HK-2 (cell line): ENCODE data around the gene USP12.

Experiments
- DNase-seq: peaks from one replicate; pipeline ENCODE4 v3.0.0-alpha.2; 2018; ENCODE audit not compliant: unreplicated experiment

Gene USP12

DNA sequence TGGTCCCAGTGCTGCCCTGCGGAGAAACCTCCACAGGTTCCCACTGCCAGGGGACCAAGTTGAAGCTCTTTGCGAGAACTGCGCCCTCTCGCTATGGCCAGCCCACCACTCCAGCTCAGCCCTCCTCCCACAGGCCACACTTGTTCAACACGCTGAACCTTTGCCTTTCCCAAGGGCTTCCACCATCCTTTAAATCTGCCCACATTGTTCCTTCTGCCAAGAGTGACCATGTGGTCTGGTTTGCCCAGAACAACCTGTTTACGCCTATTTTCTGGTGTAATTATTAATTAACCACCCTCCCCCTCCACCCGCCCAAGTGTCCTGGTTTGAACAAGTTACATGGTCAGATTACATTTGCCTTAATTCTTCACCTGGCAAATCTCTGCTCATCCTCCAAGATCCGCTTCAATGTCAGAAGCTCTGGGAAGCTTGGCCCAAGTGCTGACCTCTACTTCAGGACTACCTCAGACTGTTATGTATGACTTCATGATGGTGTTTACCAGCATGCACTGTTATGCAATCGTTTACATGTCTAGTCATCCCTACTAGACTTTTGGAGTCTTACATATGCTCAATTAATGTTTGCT is 12.0 kb upstream of the USP12 start:
- no peak for DNase-seq

DNA sequence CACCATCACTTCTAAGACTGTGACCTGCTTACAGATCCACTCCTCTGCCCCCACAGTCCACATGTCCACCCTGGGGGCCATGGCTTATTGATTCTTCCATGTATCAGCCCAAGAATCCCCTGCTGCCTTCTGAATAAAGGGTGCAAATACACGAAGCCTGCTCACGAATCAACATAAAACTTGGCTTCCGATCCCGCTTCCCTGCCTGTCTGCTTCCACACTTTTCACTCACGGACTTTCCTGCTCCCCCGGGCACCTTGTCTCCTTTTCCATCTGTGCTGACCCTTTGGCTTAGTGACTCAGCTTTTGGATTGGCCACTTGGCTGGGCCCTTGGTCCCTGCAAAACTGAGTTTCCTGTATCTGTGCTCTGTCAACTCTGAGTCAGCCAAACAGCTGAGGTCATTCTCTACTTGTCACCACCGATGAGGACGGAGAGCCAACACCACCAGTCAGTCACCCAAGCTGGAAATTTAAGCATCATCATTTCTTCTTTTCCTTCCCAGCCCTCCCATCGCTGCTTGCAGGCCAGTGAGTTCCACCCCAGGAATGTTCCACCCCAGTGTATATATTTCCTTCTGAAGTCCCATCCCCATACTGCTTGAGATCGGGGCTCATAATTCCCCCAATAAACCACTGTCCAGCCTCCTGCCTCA is 11.4 kb upstream of the USP12 start:
- peak; percentile 69 for DNase-seq

DNA sequence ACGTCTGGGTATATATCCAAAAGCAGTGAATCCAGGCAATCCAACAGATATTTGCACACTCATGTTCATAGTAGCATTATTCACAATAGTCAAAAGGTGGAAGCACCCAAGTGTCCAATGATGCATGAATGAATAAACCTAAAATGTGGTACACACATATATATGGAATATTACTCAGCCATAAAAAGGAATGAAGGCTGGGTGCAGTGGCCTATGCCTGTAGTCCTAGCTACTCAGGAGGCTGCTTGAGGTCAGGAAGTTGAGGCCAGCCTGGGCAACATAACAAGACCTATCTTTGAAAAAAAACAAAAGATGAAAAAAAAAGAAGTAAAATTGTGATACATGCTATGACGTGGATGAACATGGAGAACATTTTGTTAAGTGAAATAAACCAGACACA is 10.4 kb upstream of the USP12 start:
- no peak for DNase-seq

DNA sequence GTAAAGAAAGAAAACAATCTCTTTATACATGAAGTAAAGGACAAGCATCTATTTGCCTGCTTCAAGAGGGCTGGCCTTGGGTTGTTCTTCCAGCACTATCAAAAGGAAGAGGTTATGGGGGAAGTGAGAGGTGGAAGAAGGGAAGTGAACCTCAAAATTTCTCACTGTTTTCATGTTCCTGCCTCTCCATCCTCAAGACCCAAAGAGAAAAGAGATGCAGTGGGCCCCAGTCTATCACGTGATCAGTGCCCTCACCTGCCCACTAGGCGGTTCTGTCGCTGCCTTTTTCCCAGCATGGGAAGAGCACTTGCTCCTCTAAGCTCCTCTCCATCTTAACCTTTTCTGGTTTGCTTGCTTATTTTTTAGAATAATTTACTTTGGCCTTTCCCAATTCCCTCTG is 6.2 kb upstream of the USP12 start:
- no peak for DNase-seq

DNA sequence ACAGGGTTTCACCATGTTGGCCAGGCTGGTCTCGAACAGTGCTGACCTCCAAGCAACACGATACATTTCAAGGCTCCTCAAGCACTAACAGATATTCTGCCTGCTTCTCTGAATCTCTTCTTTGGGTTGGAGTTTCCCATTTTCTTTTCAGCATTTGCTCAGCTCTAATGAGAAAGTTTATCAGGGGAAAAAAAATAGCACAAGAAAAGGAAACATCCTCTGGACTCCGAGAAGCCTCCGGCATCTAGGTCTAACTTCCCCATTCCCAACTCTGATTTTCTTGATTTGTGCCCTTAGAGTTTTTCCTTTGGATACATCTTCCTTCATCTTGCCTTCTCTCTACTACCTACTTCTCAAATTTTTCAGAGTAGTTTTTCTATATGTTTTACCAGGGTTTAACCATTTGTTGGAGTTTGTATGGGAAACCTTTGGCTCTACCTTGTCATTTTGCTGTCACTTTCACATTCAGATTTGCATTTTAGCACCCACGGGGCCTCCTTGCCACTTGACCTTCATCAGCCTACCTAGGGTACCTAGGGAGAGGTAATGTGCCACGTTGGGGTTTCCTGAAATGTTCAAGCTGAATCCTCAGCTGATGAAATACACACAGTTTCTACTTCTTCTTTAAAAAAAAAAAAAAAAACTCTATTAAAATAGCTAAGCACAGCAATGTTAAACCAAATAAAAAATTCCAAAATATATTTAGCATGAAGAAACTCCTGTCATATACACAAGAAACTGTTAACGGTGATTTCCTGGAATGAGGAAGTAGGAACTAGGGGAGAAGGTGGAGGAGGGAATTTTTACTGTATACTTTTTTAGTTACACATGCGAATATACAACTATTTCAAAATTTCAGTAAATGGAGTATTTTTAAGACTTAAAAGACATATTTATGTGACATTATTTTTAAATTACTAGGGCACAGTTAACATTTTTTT is 5.1 kb upstream of the USP12 start:
- no peak for DNase-seq

DNA sequence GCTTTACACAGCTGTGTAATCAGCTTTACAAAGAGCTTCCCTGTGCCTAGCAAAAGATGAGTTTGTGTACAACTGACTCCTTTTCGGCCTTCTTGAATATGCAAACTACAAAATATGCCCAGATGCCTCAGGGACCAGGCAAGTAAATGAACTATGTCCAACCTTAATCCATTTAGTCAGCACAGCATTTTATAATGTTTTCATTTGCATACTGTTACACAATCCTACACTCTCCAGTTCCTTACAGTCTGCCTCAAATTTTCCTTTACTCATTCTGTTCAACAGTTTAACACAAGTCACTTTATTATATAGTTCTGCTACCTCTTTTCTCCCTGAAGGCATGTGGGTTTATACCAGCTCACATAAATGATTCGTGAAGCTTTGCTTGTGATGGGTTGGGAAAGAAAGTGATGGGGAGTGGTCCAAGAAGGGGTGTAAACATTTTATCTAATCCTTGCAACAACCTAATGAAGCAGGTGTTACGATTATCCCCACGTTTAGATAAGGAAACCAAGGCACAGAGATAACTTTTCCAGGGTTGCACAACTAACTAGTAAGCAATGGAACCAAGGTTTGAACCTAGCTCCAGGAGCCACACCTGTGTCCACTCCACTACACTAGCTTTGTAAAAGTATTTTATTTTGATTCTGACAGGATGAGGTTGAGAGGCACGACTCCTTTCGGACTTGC is 3.3 kb upstream of the USP12 start:
- DNase-seq: no peak

DNA sequence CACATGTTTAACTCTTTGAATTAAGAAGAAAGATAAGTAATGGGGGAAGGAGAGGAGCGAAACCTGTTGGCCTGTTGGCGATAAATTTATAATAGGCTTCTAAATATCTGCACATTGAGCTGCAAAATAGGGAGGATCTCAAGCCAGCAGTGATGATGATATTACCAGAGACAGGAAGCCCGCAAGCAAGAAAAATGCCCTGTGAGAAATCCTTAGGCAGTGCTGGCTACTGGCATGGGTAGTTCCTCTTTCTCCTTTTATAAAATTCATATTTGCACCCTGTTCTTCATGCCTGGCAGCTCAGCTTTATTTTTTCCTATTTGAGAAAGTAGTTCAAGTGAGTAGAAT is 858 bp upstream of the USP12 start:
- DNase-seq: no peak

DNA sequence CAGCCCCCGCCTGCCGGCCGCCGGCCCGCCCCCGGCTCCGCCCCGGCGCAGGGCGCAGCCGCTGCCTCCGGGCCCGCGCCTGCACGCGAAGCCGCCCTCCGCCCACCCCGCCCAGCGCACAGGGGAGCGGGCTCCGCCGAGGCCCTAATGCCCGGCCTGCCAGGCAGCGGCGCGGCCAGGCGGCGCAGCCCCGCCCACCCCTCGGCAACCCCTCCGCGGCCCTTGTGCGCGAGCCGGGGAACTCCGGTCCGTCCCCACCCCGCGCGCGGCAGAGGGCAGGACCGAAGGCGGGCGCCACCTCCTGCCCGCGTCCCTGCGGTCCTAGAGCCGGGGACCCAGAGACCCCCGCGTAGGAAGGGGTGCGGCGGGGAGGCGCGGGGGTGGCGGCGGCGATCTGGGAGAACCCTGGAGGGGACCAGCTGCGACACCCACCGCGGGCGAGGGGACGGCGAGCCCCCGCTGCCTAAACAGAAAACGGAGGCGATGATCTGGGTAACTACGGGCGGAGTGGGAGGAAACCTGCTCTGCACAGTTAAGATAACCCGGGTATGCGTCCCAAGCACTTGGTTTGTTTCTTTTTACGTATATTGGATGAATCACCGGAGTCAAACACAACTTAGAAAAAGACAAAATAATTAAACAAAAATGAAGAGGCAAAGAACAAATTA is 350 bp upstream of the USP12 start:
- peak; percentile 87 for DNase-seq

DNA sequence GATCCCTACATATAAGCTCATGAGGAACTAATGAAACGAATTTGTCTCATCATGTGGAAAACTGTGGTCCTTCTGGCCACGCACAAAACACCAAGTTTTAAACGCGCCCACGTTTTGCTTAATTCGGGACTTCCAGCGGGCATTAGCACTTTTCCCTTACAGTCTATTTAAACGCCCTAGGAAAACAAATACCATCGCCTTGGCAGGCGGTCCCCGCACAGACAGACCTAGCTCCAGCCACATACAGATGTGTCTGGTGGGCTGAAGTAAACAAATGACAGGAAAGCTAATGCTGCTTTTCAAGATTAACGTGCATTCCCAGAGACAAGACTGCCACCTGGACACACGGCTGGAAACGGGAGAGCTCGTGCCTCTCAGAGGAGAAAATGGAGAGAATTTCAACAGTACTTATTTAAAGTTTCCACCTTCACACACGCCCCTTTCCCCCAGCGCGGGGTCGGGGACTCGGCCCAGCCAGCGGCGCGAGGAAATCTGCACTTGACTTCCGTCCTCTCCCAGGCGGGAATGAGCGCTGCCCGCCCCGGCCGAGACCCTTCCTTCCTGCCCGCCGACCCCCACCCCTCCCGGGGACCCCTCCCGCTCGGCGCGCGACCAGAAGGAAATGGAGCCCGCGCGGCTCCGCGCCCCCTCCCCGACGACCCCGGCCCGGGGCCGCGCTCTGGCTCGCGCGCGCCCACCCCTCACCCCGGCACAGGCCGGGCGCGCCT is 931 bp downstream of the USP12 start:
- DNase-seq: peak; percentile 24

DNA sequence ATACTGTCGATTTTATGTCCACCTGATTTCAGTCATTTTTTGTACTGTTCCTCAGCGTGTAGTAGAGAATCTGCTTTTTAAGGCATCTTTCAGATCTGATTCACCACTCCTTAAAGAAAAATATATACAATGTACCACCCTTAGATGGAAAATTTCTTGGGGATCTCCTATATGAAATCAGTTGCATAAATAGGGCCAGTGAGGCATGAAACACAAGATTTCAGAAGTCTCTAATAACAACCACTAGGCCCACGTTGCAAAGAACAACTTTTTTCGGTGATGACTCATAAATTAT is 1.4 kb downstream of the USP12 start:
- no peak for DNase-seq

DNA sequence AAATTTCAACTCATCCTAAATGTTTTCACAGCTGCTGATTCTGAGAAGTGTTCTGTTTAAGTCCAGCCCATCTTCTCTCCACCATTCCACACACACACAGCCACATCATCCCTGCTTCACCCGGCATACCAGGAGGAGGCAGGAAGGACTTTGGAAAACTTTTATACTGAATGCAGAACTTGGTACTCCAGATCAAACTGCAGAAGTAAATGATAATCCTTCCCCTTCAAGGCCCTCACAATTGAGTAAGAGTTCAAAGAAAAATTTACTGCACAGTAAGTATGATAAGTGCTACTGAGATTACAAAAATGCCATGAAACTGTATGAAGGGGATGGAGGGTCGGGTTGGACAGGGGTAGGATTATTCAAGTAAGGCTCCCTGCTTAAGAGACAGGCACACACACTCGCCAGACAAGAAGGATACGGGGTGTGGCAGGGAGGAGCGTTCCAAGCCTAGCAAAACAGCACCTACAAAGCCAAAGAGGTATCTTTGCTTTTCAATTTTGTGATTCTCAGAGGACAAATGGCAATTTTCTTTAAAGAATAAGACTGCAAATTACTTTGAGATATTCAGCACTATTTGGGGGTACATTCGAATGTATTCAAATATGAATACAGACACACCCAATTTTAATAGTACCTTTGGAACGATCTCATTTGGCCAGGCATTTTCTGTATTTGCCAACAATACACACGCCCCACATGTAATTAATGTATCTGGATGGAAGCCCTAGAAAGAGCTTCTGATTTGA is 2.5 kb downstream of the USP12 start:
- DNase-seq: no peak

DNA sequence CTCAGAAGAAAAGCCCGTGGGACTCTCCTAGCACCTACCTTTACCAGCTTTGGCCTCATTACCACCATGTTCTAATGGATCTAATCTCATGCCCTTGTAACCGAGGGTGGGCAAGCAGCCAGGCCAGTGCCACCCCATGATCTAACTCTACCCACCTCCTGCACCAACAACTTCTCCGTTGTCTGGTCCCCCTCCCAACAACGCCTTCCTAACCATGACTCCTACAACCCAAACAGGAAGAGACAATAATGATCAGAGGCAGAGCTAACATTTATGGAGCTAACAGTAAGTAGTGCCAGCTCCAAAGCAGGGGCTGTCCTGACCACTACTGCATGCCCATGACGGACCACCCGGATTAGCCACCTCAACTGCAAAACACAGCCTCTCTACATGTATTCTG is 3.5 kb downstream of the USP12 start:
- DNase-seq: no peak

DNA sequence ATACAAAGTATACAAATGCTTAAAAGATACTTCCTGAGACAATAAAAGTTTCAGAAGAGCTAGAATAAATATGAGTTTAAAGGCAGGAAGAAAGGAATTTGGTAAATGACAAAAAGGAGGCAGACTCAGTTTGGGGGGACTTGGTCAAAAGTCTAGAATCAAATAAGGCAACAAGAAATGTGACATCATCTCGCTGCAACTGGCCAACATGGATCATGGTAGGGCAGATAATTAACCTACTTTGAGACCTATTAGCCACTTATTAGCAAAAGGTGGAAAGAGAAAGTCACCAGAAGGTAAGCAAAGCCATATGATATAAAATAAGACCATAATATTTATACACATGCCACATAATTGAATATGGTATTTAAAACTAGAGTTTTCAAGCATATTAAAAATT is 5.3 kb downstream of the USP12 start:
- DNase-seq: no peak

DNA sequence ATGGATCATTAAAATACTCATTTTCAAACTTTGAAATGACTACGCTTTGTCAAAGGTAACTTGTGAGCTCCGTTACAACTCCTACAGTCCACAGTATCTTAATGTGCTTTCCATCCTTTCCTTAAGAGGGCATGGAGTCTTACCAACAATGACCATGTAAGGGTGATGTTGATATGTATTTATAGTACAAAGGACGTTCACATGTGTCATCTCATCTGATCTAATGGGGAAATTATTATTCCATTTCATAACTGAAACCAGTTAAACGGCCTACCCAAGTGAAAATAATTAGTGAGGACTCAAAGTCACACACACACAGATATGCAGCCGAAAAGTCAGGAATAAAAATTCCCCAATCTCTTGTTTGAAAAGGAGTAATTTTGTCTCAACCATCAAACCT is 9.6 kb downstream of the USP12 start:
- DNase-seq: no peak

DNA sequence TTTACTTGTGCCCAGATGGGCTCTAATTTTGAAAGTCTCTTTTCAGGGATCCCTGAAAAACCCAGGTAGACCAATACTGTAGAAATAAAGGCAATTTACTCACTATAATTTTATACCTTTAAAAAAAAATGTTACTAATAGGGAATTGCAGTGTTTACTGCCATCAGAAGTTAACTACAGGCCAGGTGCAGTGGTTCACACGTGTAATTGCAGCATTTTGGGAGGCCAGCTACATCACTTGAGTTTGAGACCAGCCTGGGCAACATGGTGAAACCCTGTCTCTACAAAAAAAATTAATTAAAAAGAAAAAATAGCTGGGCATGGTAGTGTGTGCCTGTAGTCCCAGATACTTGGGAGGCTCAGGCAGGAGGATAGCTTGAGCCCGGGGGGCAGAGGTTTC is 10.2 kb downstream of the USP12 start:
- no peak for DNase-seq

DNA sequence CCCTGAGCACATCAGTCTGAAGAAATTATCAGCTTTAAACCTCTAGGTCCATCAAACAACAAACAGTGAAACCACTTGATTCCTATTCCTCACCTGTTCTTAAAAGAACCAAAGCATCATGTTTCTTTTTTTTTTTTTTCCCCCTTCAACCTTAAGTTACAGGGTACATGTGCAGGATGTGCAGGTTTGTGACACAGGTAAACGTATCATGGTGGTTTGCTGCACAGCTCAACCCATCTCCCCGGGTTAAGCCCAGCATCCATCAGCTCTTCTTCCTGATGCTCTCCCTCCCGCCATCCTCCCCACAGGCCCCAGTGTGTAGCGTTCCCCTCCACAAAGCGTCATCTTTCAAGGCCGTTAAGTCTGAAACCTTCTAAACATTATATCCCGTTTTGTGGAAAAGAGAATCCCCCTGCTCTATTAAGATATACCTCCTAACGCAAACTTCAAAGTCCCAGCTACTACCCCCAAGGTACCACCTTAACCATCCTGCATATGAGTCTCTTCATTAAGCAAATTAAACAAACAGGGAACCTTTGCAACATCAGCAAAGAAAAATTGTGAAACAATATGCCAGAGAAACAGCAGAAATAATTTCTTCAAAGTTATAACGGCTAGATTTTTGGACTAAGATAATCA is 10.8 kb downstream of the USP12 start:
- DNase-seq: no peak

DNA sequence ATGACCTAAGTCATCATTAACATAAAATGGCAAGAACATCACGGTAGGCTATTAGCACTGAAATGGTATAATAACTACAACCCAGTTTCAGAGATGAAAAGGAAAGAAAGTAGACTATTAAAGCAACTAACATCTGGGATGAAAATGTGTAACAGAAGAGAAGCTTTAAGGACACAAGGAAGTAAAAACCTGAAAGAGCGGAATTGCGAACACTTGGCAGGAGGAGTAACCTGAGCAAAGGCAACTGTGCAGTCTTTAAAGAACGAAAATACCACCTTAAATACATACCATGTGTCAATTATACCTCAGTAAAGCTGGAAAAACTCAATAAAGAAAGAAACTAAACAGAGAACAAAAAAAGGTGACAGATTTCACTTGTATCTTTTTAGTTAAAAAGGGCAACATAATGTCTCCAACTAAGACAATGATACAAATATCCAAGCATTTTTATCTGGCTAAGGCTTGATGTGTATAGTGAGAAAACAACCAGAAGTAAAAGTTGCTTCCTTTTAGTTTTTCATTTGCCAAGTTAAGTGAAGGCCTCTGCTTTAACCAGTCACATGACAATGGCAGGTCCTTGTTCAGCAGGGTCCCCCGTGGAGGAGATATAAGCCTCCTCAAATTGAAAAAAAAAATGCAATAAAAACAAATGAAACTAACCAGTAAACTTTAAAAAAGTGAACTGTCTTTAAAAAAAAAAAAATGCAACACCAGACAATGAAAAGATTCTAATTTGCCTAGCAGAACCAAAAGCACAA is 11.6 kb downstream of the USP12 start:
- DNase-seq: no peak

DNA sequence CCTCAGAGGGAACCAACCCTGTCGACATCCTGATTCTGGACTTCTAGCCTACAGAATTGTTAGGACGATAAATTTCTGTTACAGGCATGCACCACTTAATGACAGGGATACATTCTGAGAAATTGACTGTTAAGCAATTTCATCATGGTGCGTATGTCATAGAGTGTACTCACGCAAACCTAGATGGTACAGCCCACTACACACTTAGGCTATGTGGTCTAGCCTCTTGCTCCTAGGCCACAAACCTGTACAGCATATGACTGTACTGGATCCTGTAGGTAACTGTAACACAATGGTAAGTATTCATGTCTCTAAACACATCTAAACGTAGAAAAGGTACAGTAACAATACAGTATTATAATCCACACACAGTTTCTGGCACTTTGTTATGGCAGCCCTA is 13.3 kb downstream of the USP12 start:
- DNase-seq: no peak

DNA sequence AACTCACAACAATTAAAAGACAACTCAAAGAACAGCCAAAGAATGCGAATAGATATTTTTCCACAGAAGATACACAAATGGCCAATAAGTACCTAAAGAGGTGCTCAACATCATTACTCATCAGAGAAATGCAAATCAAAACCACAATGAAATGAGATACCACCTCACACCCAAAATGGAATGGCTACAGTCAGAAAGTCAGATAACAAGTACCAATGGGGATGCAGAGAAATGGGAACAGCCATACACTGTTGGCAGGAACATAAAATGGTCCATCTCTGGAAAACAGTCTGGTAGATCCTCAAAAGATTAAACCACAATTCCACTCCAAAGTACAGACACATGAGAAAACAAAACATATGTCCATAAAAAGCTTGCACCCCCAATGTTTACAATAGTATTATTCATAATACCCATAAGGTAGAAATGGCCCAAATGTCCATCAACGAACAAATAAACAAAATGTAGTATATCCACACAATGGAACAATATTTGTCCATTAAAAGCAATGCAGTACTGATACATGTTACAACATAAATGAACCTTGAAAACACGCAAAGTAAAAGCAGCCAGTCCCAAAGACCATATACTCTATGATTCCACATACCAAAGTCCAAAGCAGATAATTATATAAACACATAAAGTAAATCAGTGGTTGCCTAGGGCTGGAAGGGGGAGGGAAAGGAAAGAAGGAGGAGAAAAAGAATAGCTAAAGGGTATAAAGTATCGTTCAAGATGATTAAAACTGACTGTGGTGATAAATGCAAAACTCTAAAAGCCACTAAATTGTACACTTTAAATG is 19.6 kb downstream of the USP12 start:
- no peak for DNase-seq
